Adrenal gland (tissue), 5 donors: ENCODE results near the gene RABL3.
"Not testable (repeated sequence)": the region's sequence is repeated elsewhere in the genome, so short reads cannot be mapped to it uniquely, and the experiment has no call there.

ENCODE experiments used
- POLR2A ChIP-seq, 2 donors: fragments of 450-650 bp; IDR thresholded peaks; one replicate each; pipeline ENCODE4 v1.6.1; 2017; ENCODE audit warnings: antibody characterized with exemption in 2 of 2, mild to moderate bottlenecking in 2 of 2, moderate library complexity in 1 of 2
- TF ChIP-seq, protein P1 (sequence below), 6 experiments: fragments of 450-650 bp in 4 of 6; fragments of 200-600 bp in 2 of 6; sonication (generic) in 1 of 6; IDR thresholded peaks; 1 replicate in 5 of 6; 2 replicates in 1 of 6; pipeline versions ENCODE4 v1.5.1 to v1.8.0; 2016 to 2021; ENCODE audit warnings: antibody characterized with exemption in 6 of 6, mild to moderate bottlenecking in 2 of 6, moderate library complexity in 1 of 6
- donor health status: DM: no; HTN: no; CAD: no.

DNA sequence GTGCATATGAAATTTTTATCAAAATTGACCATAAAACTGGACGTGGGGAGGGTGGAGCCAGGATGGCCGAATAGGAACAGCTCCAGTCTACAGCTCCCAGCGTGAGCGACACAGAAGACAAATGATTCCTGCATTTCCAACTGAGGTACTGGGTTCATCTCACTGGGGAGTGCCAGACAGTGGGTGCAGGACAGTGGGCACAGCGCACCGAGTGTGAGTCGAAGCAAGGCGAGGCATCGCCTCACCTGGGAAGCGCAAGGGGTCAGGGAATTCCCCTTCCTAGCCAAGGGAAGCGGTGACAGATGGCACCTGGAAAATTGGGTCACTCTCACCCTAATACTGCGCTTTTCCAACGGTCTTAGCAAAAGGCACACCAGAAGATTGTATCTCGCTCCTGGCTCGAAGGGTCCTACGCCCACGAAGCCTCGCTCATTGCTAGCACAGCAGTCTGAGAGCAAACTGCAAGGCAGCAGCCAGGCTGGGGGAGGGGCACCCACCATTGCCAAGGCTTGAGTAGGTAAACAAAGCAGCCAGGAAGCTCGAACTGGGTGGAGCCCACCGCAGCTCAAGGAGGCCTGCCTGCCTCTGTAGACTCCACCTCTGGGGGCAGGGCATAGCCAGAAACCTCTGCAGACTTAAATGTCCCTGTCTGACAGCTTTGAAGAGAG lies 23.0 kb downstream of the RABL3 start:
- TF ChIP-seq, protein P1, sequence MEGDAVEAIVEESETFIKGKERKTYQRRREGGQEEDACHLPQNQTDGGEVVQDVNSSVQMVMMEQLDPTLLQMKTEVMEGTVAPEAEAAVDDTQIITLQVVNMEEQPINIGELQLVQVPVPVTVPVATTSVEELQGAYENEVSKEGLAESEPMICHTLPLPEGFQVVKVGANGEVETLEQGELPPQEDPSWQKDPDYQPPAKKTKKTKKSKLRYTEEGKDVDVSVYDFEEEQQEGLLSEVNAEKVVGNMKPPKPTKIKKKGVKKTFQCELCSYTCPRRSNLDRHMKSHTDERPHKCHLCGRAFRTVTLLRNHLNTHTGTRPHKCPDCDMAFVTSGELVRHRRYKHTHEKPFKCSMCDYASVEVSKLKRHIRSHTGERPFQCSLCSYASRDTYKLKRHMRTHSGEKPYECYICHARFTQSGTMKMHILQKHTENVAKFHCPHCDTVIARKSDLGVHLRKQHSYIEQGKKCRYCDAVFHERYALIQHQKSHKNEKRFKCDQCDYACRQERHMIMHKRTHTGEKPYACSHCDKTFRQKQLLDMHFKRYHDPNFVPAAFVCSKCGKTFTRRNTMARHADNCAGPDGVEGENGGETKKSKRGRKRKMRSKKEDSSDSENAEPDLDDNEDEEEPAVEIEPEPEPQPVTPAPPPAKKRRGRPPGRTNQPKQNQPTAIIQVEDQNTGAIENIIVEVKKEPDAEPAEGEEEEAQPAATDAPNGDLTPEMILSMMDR (IDR thresholded peaks at IDR 0.05): not testable (repeated sequence)
- TF ChIP-seq POLR2A (IDR thresholded peaks at IDR 0.05): not testable (repeated sequence)
